Activated CD8-positive, alpha-beta memory T cell treated with anti-CD3 and anti-CD28 coated beads for 24 hours (primary cell): ENCODE results near the gene HECW1.
A peak's percentile ranks its signal among the peaks of the same experiment; 100 is the strongest.

ENCODE experiments used
- DNase-seq: peaks from one replicate; pipeline ENCODE4 v3.0.0-alpha.2; 2020

HECW1 gene

GRCh38 chr7:43385309-43385680 is 272.8 kb downstream of the HECW1 start:
- no peak for DNase-seq

- no peak for DNase-seq
Observed at GRCh38 chr7:43385856-43386255, 273.4 kb downstream of the HECW1 start.

- DNase-seq = no peak
Observed at GRCh38 chr7:43387932-43388331, 275.5 kb downstream of the HECW1 start.

- no peak for DNase-seq
Observed at GRCh38 chr7:43390576-43390975, 278.1 kb downstream of the HECW1 start.

GRCh38 chr7:43391518-43391917 is 279.1 kb downstream of the HECW1 start:
- no peak for DNase-seq

GRCh38 chr7:43392638-43393330 is 280.3 kb downstream of the HECW1 start:
- DNase-seq = no peak

- DNase-seq = no peak
Observed at GRCh38 chr7:43394441-43395130, 282.1 kb downstream of the HECW1 start.

- no peak for DNase-seq
Observed at GRCh38 chr7:43395351-43395750, 282.9 kb downstream of the HECW1 start.

- DNase-seq = no peak
Observed at GRCh38 chr7:43396187-43396740, 283.8 kb downstream of the HECW1 start.

GRCh38 chr7:43398831-43399230 is 286.4 kb downstream of the HECW1 start:
- no peak for DNase-seq

- DNase-seq = no peak
Observed at GRCh38 chr7:43405948-43406347, 293.5 kb downstream of the HECW1 start.

- no peak for DNase-seq
Observed at GRCh38 chr7:43406961-43407360, 294.5 kb downstream of the HECW1 start.

GRCh38 chr7:43408981-43409380 is 296.5 kb downstream of the HECW1 start:
- DNase-seq = no peak

- no peak for DNase-seq
Observed at GRCh38 chr7:43417455-43417854, 305.0 kb downstream of the HECW1 start.

GRCh38 chr7:43430411-43430810 is 318.0 kb downstream of the HECW1 start:
- DNase-seq = no peak

GRCh38 chr7:43431020-43431595 is 318.7 kb downstream of the HECW1 start:
- no peak for DNase-seq

- DNase-seq = no peak
Observed at GRCh38 chr7:43433639-43434038, 321.2 kb downstream of the HECW1 start.

GRCh38 chr7:43437001-43437400 is 324.6 kb downstream of the HECW1 start:
- DNase-seq = no peak

- no peak for DNase-seq
Observed at GRCh38 chr7:43438897-43439479, 326.5 kb downstream of the HECW1 start.

- DNase-seq = peak; percentile 76
Observed at GRCh38 chr7:43439631-43440401, 327.4 kb downstream of the HECW1 start.

- no peak for DNase-seq
Observed at GRCh38 chr7:43441231-43442130, 329.0 kb downstream of the HECW1 start.

- no peak for DNase-seq
Observed at GRCh38 chr7:43443381-43443780, 330.9 kb downstream of the HECW1 start.
